ENCODE measurements around the gene PCP4.

Gene PCP4

GRCh38 chr21:39969691-39970364 is 102.6 kb downstream of the PCP4 start:
- in situ Hi-C loops (cut with MboI; ENCODE audit: low sequenced_read_pairs), result no loop called here

GRCh38 chr21:39971956-39972355 is 104.7 kb downstream of the PCP4 start:
- in situ Hi-C loops (cut with MboI; ENCODE audit: low sequenced_read_pairs), result no loop called here

GRCh38 chr21:39972471-39972870 is 105.2 kb downstream of the PCP4 start:
- in situ Hi-C loops (cut with MboI; ENCODE audit: low sequenced_read_pairs), result no loop called here

- in situ Hi-C loops (cut with MboI; ENCODE audit: low sequenced_read_pairs), result no loop called here
Measured at GRCh38 chr21:39972976-39973770, 105.9 kb downstream of the PCP4 start.

GRCh38 chr21:39976800-39977199 is 109.6 kb downstream of the PCP4 start:
- in situ Hi-C loops (cut with MboI; ENCODE audit: low sequenced_read_pairs), result no loop called here

All from hTERT RPE-1 (cell line).